ENCODE data around the gene PTPRG. TPM values are rescaled to one million over a fixed set of nuclear protein-coding genes. Genes with fewer than 3 reads are reported as not detected.

The PTPRG gene
- total RNA-seq, 1 experiment from 2014 or later: 32.1 TPM

DNA sequence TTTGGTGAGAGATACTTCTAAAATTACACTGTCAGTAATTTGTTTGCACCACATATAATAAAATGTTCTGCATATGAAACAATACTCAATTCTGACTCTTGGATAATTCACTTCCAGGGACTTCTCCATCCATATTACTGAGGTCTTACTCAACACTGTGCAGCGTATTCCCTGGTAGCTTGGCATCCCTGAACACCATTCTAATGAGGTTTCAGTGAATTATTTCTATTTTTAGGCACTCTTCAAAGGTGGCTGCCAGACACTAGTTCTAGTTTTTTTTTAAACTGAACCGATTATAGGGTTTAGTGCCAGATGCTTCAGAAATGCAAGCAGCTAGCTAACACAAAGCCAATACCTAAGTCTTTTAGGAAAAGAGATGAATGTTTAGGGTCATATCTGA, 528.7 kb downstream of the PTPRG start:
- BruUV-seq (replicated peaks): no TSS peak
- no peaks in the 10 kb centered on the region for H3K79me2 ChIP-seq (ENCODE audit: insufficient read depth, low read length)

More for the DNA sequence above, 528.7 kb downstream of the PTPRG start:
- H3K9me3 ChIP-seq (ENCODE audit: control insufficient read depth in 1 of 2, insufficient read depth in 1 of 2, low read depth in 1 of 2, low read length in 2 of 2): no peaks in the 10 kb centered on the region
- CTCF ChIA-PET: no interaction called here
- no peaks in the 10 kb centered on the region for H3K4me1 ChIP-seq (ENCODE audit: control insufficient read depth in 1 of 2, insufficient read depth in 2 of 2, low read length in 2 of 2)
- POLR2A ChIA-PET: no interaction called here
- intact Hi-C loops (cut with micrococcal nuclease): no loop called here
- DNase-seq (ENCODE audit: low read depth, low spot score): no peak
- H3K27ac ChIP-seq (ENCODE audit: low read depth, low read length): no peak overlapping the region
- TF ChIP-seq, protein P1, sequence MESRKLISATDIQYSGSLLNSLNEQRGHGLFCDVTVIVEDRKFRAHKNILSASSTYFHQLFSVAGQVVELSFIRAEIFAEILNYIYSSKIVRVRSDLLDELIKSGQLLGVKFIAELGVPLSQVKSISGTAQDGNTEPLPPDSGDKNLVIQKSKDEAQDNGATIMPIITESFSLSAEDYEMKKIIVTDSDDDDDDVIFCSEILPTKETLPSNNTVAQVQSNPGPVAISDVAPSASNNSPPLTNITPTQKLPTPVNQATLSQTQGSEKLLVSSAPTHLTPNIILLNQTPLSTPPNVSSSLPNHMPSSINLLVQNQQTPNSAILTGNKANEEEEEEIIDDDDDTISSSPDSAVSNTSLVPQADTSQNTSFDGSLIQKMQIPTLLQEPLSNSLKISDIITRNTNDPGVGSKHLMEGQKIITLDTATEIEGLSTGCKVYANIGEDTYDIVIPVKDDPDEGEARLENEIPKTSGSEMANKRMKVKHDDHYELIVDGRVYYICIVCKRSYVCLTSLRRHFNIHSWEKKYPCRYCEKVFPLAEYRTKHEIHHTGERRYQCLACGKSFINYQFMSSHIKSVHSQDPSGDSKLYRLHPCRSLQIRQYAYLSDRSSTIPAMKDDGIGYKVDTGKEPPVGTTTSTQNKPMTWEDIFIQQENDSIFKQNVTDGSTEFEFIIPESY (IDR thresholded peaks at IDR 0.05; ENCODE audit: extremely low read depth, insufficient replicate concordance, low read length): no peak
- TF ChIP-seq RAD21 (IDR thresholded peaks at IDR 0.05; ENCODE audit: low read depth) (no peak), EZH2phosphoT487 (IDR thresholded peaks at IDR 0.05; ENCODE audit: borderline replicate concordance) (no peak), POLR2A (IDR thresholded peaks at IDR 0.05; ENCODE audit: borderline replicate concordance, extremely low read depth, insufficient read depth, insufficient read length) (no peak), ZFX (IDR thresholded peaks at IDR 0.05) (no peak), TCF7L2 (IDR thresholded peaks at IDR 0.05; ENCODE audit: borderline replicate concordance, extremely low read depth, insufficient read depth, insufficient read length) (no peak), SIN3A (IDR thresholded peaks at IDR 0.05; ENCODE audit: low read depth) (no peak), CBX3 (IDR thresholded peaks at IDR 0.05; ENCODE audit: low read depth) (no peak), REST (IDR thresholded peaks at IDR 0.05; ENCODE audit: low read depth) (no peak), CEBPB (IDR thresholded peaks at IDR 0.05; ENCODE audit: low read depth) (no peak)
- TF ChIP-seq, protein P2, sequence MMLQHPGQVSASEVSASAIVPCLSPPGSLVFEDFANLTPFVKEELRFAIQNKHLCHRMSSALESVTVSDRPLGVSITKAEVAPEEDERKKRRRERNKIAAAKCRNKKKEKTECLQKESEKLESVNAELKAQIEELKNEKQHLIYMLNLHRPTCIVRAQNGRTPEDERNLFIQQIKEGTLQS (IDR thresholded peaks at IDR 0.05): no peak
- TF ChIP-seq, protein P3, sequence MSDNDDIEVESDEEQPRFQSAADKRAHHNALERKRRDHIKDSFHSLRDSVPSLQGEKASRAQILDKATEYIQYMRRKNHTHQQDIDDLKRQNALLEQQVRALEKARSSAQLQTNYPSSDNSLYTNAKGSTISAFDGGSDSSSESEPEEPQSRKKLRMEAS (IDR thresholded peaks at IDR 0.05): no peak
- TF ChIP-seq, protein P4, sequence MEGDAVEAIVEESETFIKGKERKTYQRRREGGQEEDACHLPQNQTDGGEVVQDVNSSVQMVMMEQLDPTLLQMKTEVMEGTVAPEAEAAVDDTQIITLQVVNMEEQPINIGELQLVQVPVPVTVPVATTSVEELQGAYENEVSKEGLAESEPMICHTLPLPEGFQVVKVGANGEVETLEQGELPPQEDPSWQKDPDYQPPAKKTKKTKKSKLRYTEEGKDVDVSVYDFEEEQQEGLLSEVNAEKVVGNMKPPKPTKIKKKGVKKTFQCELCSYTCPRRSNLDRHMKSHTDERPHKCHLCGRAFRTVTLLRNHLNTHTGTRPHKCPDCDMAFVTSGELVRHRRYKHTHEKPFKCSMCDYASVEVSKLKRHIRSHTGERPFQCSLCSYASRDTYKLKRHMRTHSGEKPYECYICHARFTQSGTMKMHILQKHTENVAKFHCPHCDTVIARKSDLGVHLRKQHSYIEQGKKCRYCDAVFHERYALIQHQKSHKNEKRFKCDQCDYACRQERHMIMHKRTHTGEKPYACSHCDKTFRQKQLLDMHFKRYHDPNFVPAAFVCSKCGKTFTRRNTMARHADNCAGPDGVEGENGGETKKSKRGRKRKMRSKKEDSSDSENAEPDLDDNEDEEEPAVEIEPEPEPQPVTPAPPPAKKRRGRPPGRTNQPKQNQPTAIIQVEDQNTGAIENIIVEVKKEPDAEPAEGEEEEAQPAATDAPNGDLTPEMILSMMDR (IDR thresholded peaks at IDR 0.05 in 2 of 3, conservative IDR thresholded peaks at IDR 0.05 in 1 of 3; ENCODE audit: borderline replicate concordance in 1 of 3, insufficient read depth in 1 of 3, low read depth in 2 of 3, low read length in 2 of 3): no peak
- no peak overlapping the region for H3K9ac ChIP-seq (ENCODE audit: low read length)
- H3K36me3 ChIP-seq (ENCODE audit: control insufficient read depth in 1 of 2, insufficient read depth in 2 of 2, low read length in 2 of 2): no peaks in the 10 kb centered on the region
- RAD21 ChIA-PET (ENCODE audit: low non-redundant PET in 1 of 2, low total read pairs in 2 of 2, uncharacterized antibody in 2 of 2, unreplicated experiment in 2 of 2): no interaction called here
- H3K4me3 ChIP-seq (replicated peaks in 1 of 2; ENCODE audit: low read depth in 1 of 2, low read length in 2 of 2): no peak overlapping the region
- no peak overlapping the region for H3K4me2 ChIP-seq (ENCODE audit: low read length)
- H3K9me2 ChIP-seq (ENCODE audit: insufficient read depth): no peaks in the 10 kb centered on the region
- no peak for ATAC-seq
- no peak overlapping the region for H2AFZ ChIP-seq (ENCODE audit: low read depth, low read length, poor library complexity, severe bottlenecking)
- no peaks in the 10 kb centered on the region for H4K20me1 ChIP-seq (ENCODE audit: insufficient read depth)
- no peaks in the 10 kb centered on the region for H3K27me3 ChIP-seq (ENCODE audit: insufficient read depth, low read length)
